ENCODE results near the gene KLF4.

DNA sequence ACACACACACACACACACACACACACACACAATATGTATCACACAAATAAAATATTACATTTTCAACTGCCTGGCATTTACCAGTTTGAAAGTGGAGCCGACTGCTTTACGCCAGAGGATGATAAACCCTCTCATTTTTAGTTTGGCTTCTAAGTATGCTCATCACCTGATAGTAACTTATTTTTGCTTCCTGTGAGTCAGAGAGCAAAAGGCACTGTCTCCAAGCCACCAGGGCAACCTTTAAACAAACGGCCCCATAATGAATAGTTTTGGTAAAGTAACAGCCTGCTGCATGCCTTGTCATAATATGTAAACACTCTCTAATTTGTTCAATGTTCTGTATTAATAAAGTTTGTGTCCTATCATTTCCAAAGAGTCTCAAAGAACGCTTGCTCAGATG lies 26.9 kb downstream of the KLF4 start:
- TF ChIP-seq, protein P1, sequence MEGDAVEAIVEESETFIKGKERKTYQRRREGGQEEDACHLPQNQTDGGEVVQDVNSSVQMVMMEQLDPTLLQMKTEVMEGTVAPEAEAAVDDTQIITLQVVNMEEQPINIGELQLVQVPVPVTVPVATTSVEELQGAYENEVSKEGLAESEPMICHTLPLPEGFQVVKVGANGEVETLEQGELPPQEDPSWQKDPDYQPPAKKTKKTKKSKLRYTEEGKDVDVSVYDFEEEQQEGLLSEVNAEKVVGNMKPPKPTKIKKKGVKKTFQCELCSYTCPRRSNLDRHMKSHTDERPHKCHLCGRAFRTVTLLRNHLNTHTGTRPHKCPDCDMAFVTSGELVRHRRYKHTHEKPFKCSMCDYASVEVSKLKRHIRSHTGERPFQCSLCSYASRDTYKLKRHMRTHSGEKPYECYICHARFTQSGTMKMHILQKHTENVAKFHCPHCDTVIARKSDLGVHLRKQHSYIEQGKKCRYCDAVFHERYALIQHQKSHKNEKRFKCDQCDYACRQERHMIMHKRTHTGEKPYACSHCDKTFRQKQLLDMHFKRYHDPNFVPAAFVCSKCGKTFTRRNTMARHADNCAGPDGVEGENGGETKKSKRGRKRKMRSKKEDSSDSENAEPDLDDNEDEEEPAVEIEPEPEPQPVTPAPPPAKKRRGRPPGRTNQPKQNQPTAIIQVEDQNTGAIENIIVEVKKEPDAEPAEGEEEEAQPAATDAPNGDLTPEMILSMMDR (conservative IDR thresholded peaks at IDR 0.05; ENCODE audit: low read length) = no peak
- no peak for TF ChIP-seq EZH2phosphoT487 (IDR thresholded peaks at IDR 0.05; ENCODE audit: borderline replicate concordance, low read depth, low read length)
